H9 (cell line): ENCODE data around the gene TMEM108. TPM values are rescaled to one million over a fixed set of nuclear protein-coding genes. Genes with fewer than 3 reads are reported as not detected.

Source experiments
- DNase-seq: peaks from one replicate; pipeline ENCODE4 v3.0.0-alpha.2; 2017
- H2AFZ ChIP-seq: one replicate; pipeline ENCODE4 v1.6.1; 2013; ENCODE audit warnings: mild to moderate bottlenecking, low read length, control low read depth, moderate library complexity
- H2AK5ac ChIP-seq: 2 replicates; pipeline ENCODE4 v1.6.1; 2013; ENCODE audit warnings: low read length, control low read depth, mixed read lengths; ENCODE audit not compliant: insufficient read length
- H2BK120ac ChIP-seq: one replicate; pipeline ENCODE4 v1.6.1; 2013; ENCODE audit warnings: low read depth, mild to moderate bottlenecking, low read length, control low read depth, inconsistent platforms; ENCODE audit not compliant: poor library complexity, severe bottlenecking
- H2BK12ac ChIP-seq: 2 replicates; pipeline ENCODE4 v1.6.1; 2013; ENCODE audit warnings: low read length, control low read depth, mixed read lengths, low read depth; ENCODE audit not compliant: insufficient read length
- H2BK15ac ChIP-seq: 2 replicates; pipeline ENCODE4 v1.6.1; 2013; ENCODE audit warnings: low read depth, low read length, control low read depth
- H2BK20ac ChIP-seq: one replicate; pipeline ENCODE4 v1.6.1; 2013; ENCODE audit warnings: low read depth, mild to moderate bottlenecking, low read length, control low read depth, inconsistent platforms; ENCODE audit not compliant: poor library complexity, severe bottlenecking
- H2BK5ac ChIP-seq: 2 replicates; pipeline ENCODE4 v1.6.1; 2013; ENCODE audit warnings: low read length, control low read depth, mixed read lengths; ENCODE audit not compliant: insufficient read length
- H3K14ac ChIP-seq: 2 replicates; pipeline ENCODE4 v1.6.1; 2013; ENCODE audit warnings: low read length, control low read depth; ENCODE audit not compliant: insufficient read depth
- H3K18ac ChIP-seq: 2 replicates; pipeline ENCODE4 v1.6.1; 2013; ENCODE audit warnings: low read depth, mild to moderate bottlenecking, mixed read lengths, low read length, control low read depth; ENCODE audit not compliant: insufficient read length
- H3K23ac ChIP-seq: 2 replicates; pipeline ENCODE4 v1.6.1; 2013; ENCODE audit warnings: low read length, control low read depth, mixed read lengths, low read depth; ENCODE audit not compliant: insufficient read length
- H3K23me2 ChIP-seq: 2 replicates; pipeline ENCODE4 v1.6.1; 2013; ENCODE audit warnings: low read depth, mild to moderate bottlenecking, mixed read lengths, low read length, control low read depth; ENCODE audit not compliant: insufficient read length, poor library complexity, severe bottlenecking
- H3K27ac ChIP-seq: 2 replicates; pipeline ENCODE4 v1.5.1; 2013; ENCODE audit warnings: low read length, control low read depth, mixed read lengths, low read depth; ENCODE audit not compliant: insufficient read length
- H3K27me3 ChIP-seq: 2 replicates; pipeline ENCODE4 v1.6.1; 2013; ENCODE audit warnings: low read length, control low read depth, inconsistent platforms; ENCODE audit not compliant: insufficient read depth
- H3K4ac ChIP-seq: 2 replicates; pipeline ENCODE4 v1.6.1; 2013; ENCODE audit warnings: low read depth, mild to moderate bottlenecking, control low read depth, inconsistent platforms, low read length, moderate library complexity
- H3K4me1 ChIP-seq: 2 replicates; pipeline ENCODE4 v1.6.1; 2013; ENCODE audit warnings: low read length, control low read depth, inconsistent platforms; ENCODE audit not compliant: insufficient read depth
- H3K4me2 ChIP-seq: 2 replicates; pipeline ENCODE4 v1.6.1; 2013; ENCODE audit warnings: low read length, control low read depth, mixed read lengths; ENCODE audit not compliant: insufficient read length, insufficient read depth
- H3K56ac ChIP-seq: 2 replicates; pipeline ENCODE4 v1.6.1; 2013; ENCODE audit warnings: low read depth, mild to moderate bottlenecking, mixed read lengths, low read length, control low read depth; ENCODE audit not compliant: insufficient read length
- H3K79me1 ChIP-seq: 2 replicates; pipeline ENCODE4 v1.6.1; 2013; ENCODE audit warnings: low read depth, mild to moderate bottlenecking, moderate library complexity, low read length, control low read depth, inconsistent platforms; ENCODE audit not compliant: insufficient read depth, poor library complexity, severe bottlenecking
- H3K79me2 ChIP-seq: 2 replicates; pipeline ENCODE4 v1.6.1; 2013; ENCODE audit warnings: low read length, control low read depth, inconsistent platforms; ENCODE audit not compliant: insufficient read depth
- H3K9ac ChIP-seq: 2 replicates; pipeline ENCODE4 v1.6.1; 2013; ENCODE audit warnings: low read length, control low read depth, mixed read lengths; ENCODE audit not compliant: insufficient read length; ENCODE audit errors: extremely low read depth
- H3K9me3 ChIP-seq: one replicate; pipeline ENCODE4 v1.6.1; 2013; ENCODE audit warnings: low read depth, low read length, inconsistent platforms; ENCODE audit not compliant: control insufficient read depth
- H3T11ph ChIP-seq: one replicate; pipeline ENCODE4 v1.6.1; 2013; ENCODE audit warnings: mild to moderate bottlenecking, low read length, control low read depth, inconsistent platforms
- H4K20me1 ChIP-seq: one replicate; pipeline ENCODE4 v1.6.1; 2013; ENCODE audit not compliant: control insufficient read depth, insufficient read length, insufficient read depth
- H4K5ac ChIP-seq: 2 replicates; pipeline ENCODE4 v1.6.1; 2013; ENCODE audit warnings: low read depth, mild to moderate bottlenecking, mixed read lengths, low read length, control low read depth; ENCODE audit not compliant: insufficient read length
- H4K8ac ChIP-seq: replicated peaks from 2 replicates; pipeline ENCODE4 v1.6.1; 2013; ENCODE audit warnings: low read length, control low read depth, mixed read lengths, low read depth; ENCODE audit not compliant: insufficient read length
- H4K91ac ChIP-seq: 2 replicates; pipeline ENCODE4 v1.6.1; 2013; ENCODE audit warnings: low read depth, mild to moderate bottlenecking, moderate library complexity, mixed read lengths, low read length, control low read depth; ENCODE audit not compliant: insufficient read length
- H3K27ac Mint-ChIP-seq, 3 experiments: 2 replicates in 2 of 3; 3 replicates in 1 of 3; pipeline ENCODE4 v1.8.0; 2020 to 2021; ENCODE audit warnings: mixed read lengths in 3 of 3, mild to moderate bottlenecking in 1 of 3, moderate library complexity in 1 of 3
- H3K27me3 Mint-ChIP-seq: 2 replicates; pipeline ENCODE4 v1.8.0; 2021; ENCODE audit warnings: low read depth, mild to moderate bottlenecking, moderate library complexity, mixed read lengths
- H3K36me3 Mint-ChIP-seq, 3 experiments: 2 replicates in 2 of 3; 3 replicates in 1 of 3; pipeline ENCODE4 v1.8.0; 2020 to 2021; ENCODE audit warnings: low read depth in 3 of 3, mixed read lengths in 3 of 3; ENCODE audit not compliant: insufficient read depth in 1 of 3
- H3K4me1 Mint-ChIP-seq, 2 experiments: 2 replicates each; pipeline ENCODE4 v1.8.0; 2020; ENCODE audit warnings: mixed read lengths in 2 of 2
- H3K4me3 Mint-ChIP-seq, 2 experiments: 2 replicates in 1 of 2; 3 replicates in 1 of 2; pipeline ENCODE4 v1.8.0; 2020 to 2021; ENCODE audit warnings: mild to moderate bottlenecking in 2 of 2, mixed read lengths in 2 of 2, moderate library complexity in 1 of 2
- H3K9me3 Mint-ChIP-seq, 2 experiments: 2 replicates in 1 of 2; 3 replicates in 1 of 2; pipeline ENCODE4 v1.8.0; 2020; ENCODE audit warnings: mild to moderate bottlenecking in 2 of 2, mixed read lengths in 2 of 2, moderate library complexity in 1 of 2
- CTCF ChIP-seq: fragments of 200-600 bp; sonication (generic); conservative IDR thresholded peaks from 3 replicates; pipeline ENCODE4 v1.8.0; 2021; ENCODE audit warnings: antibody characterized with exemption, mild to moderate bottlenecking
- WGBS: extraction: QIAGEN DNeasy Blood & Tissue Kit; methylation state at CpG from one replicate; pipeline ENCODE4 v1.1.7; 2013; ENCODE audit warnings: missing lambda C conversion rate, low lambda C conversion rate, mixed read lengths; ENCODE audit not compliant: insufficient read length; ENCODE audit errors: extremely low coverage; 5-methylcytosine and 5-hydroxymethylcytosine counted together
- total RNA-seq: library from RNA; stranded (reverse); gene quantifications from 2 replicates; pipeline ENCODE4 v1.2.1, GENCODE V29; 2021

TMEM108 gene
- total RNA-seq, 1 experiment from 2014 or later, result 5.0 TPM

GRCh38 chr3:133443649-133444422 is 405.6 kb downstream of the TMEM108 start:
- H3K27me3 Mint-ChIP-seq, result no peaks in the 10 kb centered on the region
- no peaks in the 10 kb centered on the region for H3K79me1 ChIP-seq
- no peak overlapping the region for H2AFZ ChIP-seq
- H3K4me1 ChIP-seq, result no peaks in the 10 kb centered on the region
- H3K56ac ChIP-seq, result no peak overlapping the region
- no peak overlapping the region for H4K91ac ChIP-seq
- no peak overlapping the region for H3K23ac ChIP-seq
- no peak overlapping the region for H2BK12ac ChIP-seq
- no peaks in the 10 kb centered on the region for H4K20me1 ChIP-seq
- no peak overlapping the region for H3K14ac ChIP-seq
- no peaks in the 10 kb centered on the region for H3K4me1 Mint-ChIP-seq
- H3K27ac ChIP-seq, result no peak overlapping the region
- no peak overlapping the region for H3K18ac ChIP-seq
- no peak overlapping the region for H3T11ph ChIP-seq
- TF ChIP-seq CTCF, result no peak
- H2BK120ac ChIP-seq, result no peak overlapping the region
- no peak overlapping the region for H2BK15ac ChIP-seq
- H3K9me3 Mint-ChIP-seq, result peaks cover 4 to 6% of the 10 kb centered on the region in 2 experiments; a peak in 3 of 5 replicates
- no peak overlapping the region for H2BK5ac ChIP-seq
- no peak overlapping the region for H4K5ac ChIP-seq
- no peak overlapping the region for H3K9ac ChIP-seq
- no peak overlapping the region for H4K8ac ChIP-seq
- no peaks in the 10 kb centered on the region for H3K36me3 Mint-ChIP-seq
- no peaks in the 10 kb centered on the region for H3K9me3 ChIP-seq
- no peak for DNase-seq
- H3K23me2 ChIP-seq, result no peaks in the 10 kb centered on the region
- H2BK20ac ChIP-seq, result no peak overlapping the region
- H3K4me2 ChIP-seq, result no peak overlapping the region
- no CpG with 5 or more reads among the region's 5 CpGs for WGBS
- no peak overlapping the region for H2AK5ac ChIP-seq
- no peaks in the 10 kb centered on the region for H3K79me2 ChIP-seq
- H3K27ac Mint-ChIP-seq, result no peak overlapping the region
- no peaks in the 10 kb centered on the region for H3K27me3 ChIP-seq
- H3K4ac ChIP-seq, result no peak overlapping the region
- H3K4me3 Mint-ChIP-seq, result no peak overlapping the region
